Liver (tissue), 9 donors: ENCODE data around the gene OR52A5. TPM values are rescaled to one million over a fixed set of nuclear protein-coding genes. Genes with fewer than 3 reads are reported as not detected.
A peak's percentile ranks its signal among the peaks of the same experiment; 100 is the strongest.

Source experiments
- DNase-seq: peaks from one replicate; pipeline ENCODE4 v3.0.0-alpha.2; 2017; ENCODE audit warnings: low spot score
- H3K27ac ChIP-seq, 2 donors: one replicate each; pipeline ENCODE4 v1.7.0; 2013; ENCODE audit warnings: inconsistent platforms in 2 of 2, low read length in 2 of 2, control low read depth in 1 of 2, low read depth in 1 of 2, mild to moderate bottlenecking in 1 of 2
- H3K27me3 ChIP-seq, 4 donors: one replicate each; pipeline versions ENCODE4 v1.6.1 to v1.7.0; 2013; ENCODE audit warnings: low read length in 3 of 4, inconsistent platforms in 1 of 4, mild to moderate bottlenecking in 1 of 4, moderate library complexity in 1 of 4; ENCODE audit not compliant: control insufficient read depth in 4 of 4, insufficient read depth in 4 of 4
- H3K36me3 ChIP-seq, 4 donors: one replicate each; pipeline versions ENCODE4 v1.6.1 to v1.7.0; 2013; ENCODE audit warnings: low read length in 3 of 4, mild to moderate bottlenecking in 3 of 4, low read depth in 1 of 4, moderate library complexity in 1 of 4; ENCODE audit not compliant: control insufficient read depth in 4 of 4, insufficient read depth in 3 of 4
- H3K4me1 ChIP-seq, 4 donors: one replicate each; pipeline versions ENCODE4 v1.6.1 to v1.7.0; 2013; ENCODE audit warnings: low read length in 3 of 4, mild to moderate bottlenecking in 3 of 4, moderate library complexity in 1 of 4; ENCODE audit not compliant: control insufficient read depth in 4 of 4, insufficient read depth in 4 of 4
- H3K4me3 ChIP-seq, 3 donors: one replicate each; pipeline versions ENCODE4 v1.6.1 to v1.7.0; 2013; ENCODE audit warnings: low read length in 3 of 3, control low read depth in 1 of 3, low read depth in 1 of 3, mild to moderate bottlenecking in 1 of 3
- H3K9ac ChIP-seq, 2 donors: one replicate each; pipeline ENCODE4 v1.7.0; 2013; ENCODE audit warnings: low read length in 2 of 2, mild to moderate bottlenecking in 2 of 2, moderate library complexity in 2 of 2, control low read depth in 1 of 2, low read depth in 1 of 2
- H3K9me3 ChIP-seq, 4 donors: one replicate each; pipeline versions ENCODE4 v1.6.1 to v1.7.0; 2013; ENCODE audit warnings: low read length in 3 of 4; ENCODE audit not compliant: control insufficient read depth in 4 of 4
- ATF3 ChIP-seq: IDR thresholded peaks from 2 replicates; pipeline ENCODE4 v1.6.1; 2016; ENCODE audit warnings: antibody characterized with exemption
- CTCF ChIP-seq: fragments of 150-350 bp; IDR thresholded peaks from 2 replicates; pipeline ENCODE4 v1.5.1; 2017; ENCODE audit warnings: improper control_type of control experiment, low read depth, low read length; ENCODE audit not compliant: missing input control
- EGR1 ChIP-seq, 2 donors: IDR thresholded peaks; 2 replicates each; pipeline ENCODE4 v1.6.1; 2016 to 2018; ENCODE audit warnings: antibody characterized with exemption in 2 of 2, low read depth in 2 of 2
- FOXA1 ChIP-seq: IDR thresholded peaks from 2 replicates; pipeline ENCODE4 v1.6.1; 2016; ENCODE audit warnings: antibody characterized with exemption
- HNF4A ChIP-seq, 2 donors: conservative IDR thresholded peaks; 2 replicates each; pipeline ENCODE4 v1.6.1; 2016; ENCODE audit warnings: antibody characterized with exemption in 2 of 2, mild to moderate bottlenecking in 2 of 2
- HNF4G ChIP-seq: IDR thresholded peaks from 2 replicates; pipeline ENCODE4 v1.6.1; 2016; ENCODE audit warnings: antibody characterized with exemption
- JUND ChIP-seq, 2 donors: IDR thresholded peaks; 2 replicates each; pipeline ENCODE4 v1.6.1; 2016; ENCODE audit warnings: antibody characterized with exemption in 2 of 2
- NR2F2 ChIP-seq: IDR thresholded peaks from 2 replicates; pipeline ENCODE4 v1.6.1; 2016; ENCODE audit warnings: antibody characterized with exemption
- RAD21 ChIP-seq, 2 donors: IDR thresholded peaks; 2 replicates each; pipeline ENCODE4 v1.6.1; 2016; ENCODE audit warnings: antibody characterized with exemption in 2 of 2, mild to moderate bottlenecking in 2 of 2
- SP1 ChIP-seq: IDR thresholded peaks from 2 replicates; pipeline ENCODE4 v1.6.1; 2018; ENCODE audit warnings: antibody characterized with exemption, mild to moderate bottlenecking
- YY1 ChIP-seq: IDR thresholded peaks from 2 replicates; pipeline ENCODE4 v1.6.1; 2016; ENCODE audit warnings: antibody characterized with exemption, mild to moderate bottlenecking
- ZBTB33 ChIP-seq: IDR thresholded peaks from 2 replicates; pipeline ENCODE4 v1.6.1; 2016; ENCODE audit warnings: antibody characterized with exemption
- WGBS: extraction: QIAGEN DNeasy Blood & Tissue Kit; methylation state at CpG from one replicate; pipeline ENCODE4 v1.1.7; 2013; 5-methylcytosine and 5-hydroxymethylcytosine counted together
- polyA plus RNA-seq, 2 donors: library from polyadenylated mRNA; stranded (reverse) in 1 of 2; unstranded in 1 of 2; fragments of 200-250 nt in 1 of 2; fragments of >200 nt in 1 of 2; fragmentation: Nextera tagmentation in 1 of 2; extraction: Ambion mirVana in 1 of 2; gene quantifications; one replicate each; pipeline versions ENCODE4 v1.2.1 to v1.2.3, GENCODE V29; 2013 to 2015
- total RNA-seq, 2 donors: library from RNA; depleted of rRNA; stranded (reverse); fragments of >200 nt; gene quantifications; one replicate each; pipeline ENCODE4 v1.2.3, GENCODE V29; 2014
- donor health status: healthy.
- donor health status: healthy.
- donor health status: healthy.
- donor health status: healthy.
- donor health status: healthy.

Gene OR52A5
- total and polyA plus RNA-seq, 4 donors: not detected

GRCh38 chr11:5123802-5124521 lies 14.2 kb downstream of the OR52A5 start:
- no peak for TF ChIP-seq HNF4A (conservative IDR thresholded peaks at IDR 0.05)
- peak; percentile 44 for TF ChIP-seq YY1
- peak; percentile 81 to 86 for TF ChIP-seq RAD21 (IDR thresholded peaks at IDR 0.05)
- TF ChIP-seq CTCF: peak; percentile 92
- no peak for TF ChIP-seq ZBTB33
- H3K4me1 ChIP-seq: no peaks in the 10 kb centered on the region
- no peak overlapping the region for H3K9ac ChIP-seq
- peak; percentile 84 for DNase-seq
- no peaks in the 10 kb centered on the region for H3K9me3 ChIP-seq
- no peak overlapping the region for H3K4me3 ChIP-seq
- H3K36me3 ChIP-seq: no peaks in the 10 kb centered on the region
- 3% methylated on average over 4 of the region's 4 CpGs for WGBS
- H3K27ac ChIP-seq: no peak overlapping the region
- H3K27me3 ChIP-seq: no peaks in the 10 kb centered on the region

- no peak overlapping the region for H3K4me3 ChIP-seq
- no peak for DNase-seq
- peaks cover 0 to 10% (median 1%) of the 10 kb centered on the region in 4 donors for H3K27me3 ChIP-seq
- H3K4me1 ChIP-seq: no peaks in the 10 kb centered on the region
- whole genome bisulfite sequencing: 78% methylated on average over 1 of the region's 1 CpG
- TF ChIP-seq NR2F2 (no peak), EGR1 (IDR thresholded peaks at IDR 0.05; ENCODE audit: low read depth in 2 of 2) (no peak), ATF3 (no peak), JUND (IDR thresholded peaks at IDR 0.05) (no peak), FOXA1 (no peak), CTCF (no peak), HNF4G (no peak), SP1 (no peak)
- H3K36me3 ChIP-seq: no peaks in the 10 kb centered on the region
- no peak overlapping the region for H3K9ac ChIP-seq
- no peaks in the 10 kb centered on the region for H3K9me3 ChIP-seq
- H3K27ac ChIP-seq: no peak overlapping the region
These were observed 19.3 kb downstream of the OR52A5 start for GRCh38 chr11:5118893-5119292.
